Panc1 (cell line): ENCODE data around the gene MEGF8. TPM values are rescaled to one million over a fixed set of nuclear protein-coding genes. Genes with fewer than 3 reads are reported as not detected.

Experiments
- ATAC-seq: fragments of 200-7000 bp; cut with Tn5 transposase; 2 replicates; pipeline ENCODE4 v1.9.1; 2020; ENCODE audit warnings: mild to moderate bottlenecking, moderate library complexity
- BruUV-seq: library from RNA; stranded (reverse); fragments of 400-500 nt; replicated peaks from 2 replicates; lab custom pipeline; 2021; lab: Mats Ljungman, UMichigan
- CTCF ChIA-PET: fragments of 300-600 bp; sonication (Branson Sonifier 250); formaldehyde crosslinking; loops from one replicate; lab custom pipeline; 2022; ENCODE audit warnings: antibody characterized with exemption; lab: Charles Lee
- POLR2A ChIA-PET: fragments of 300-600 bp; sonication (Branson Sonifier 250); formaldehyde crosslinking; loops from one replicate; lab custom pipeline; 2022; ENCODE audit warnings: antibody characterized with exemption; lab: Charles Lee
- DNase-seq: peaks from one replicate; pipeline ENCODE4 v3.0.0-alpha.2; 2010; ENCODE audit warnings: low read depth, low spot score
- H3K27ac ChIP-seq: 2 replicates; pipeline ENCODE4 v1.5.1; 2011; ENCODE audit warnings: mild to moderate bottlenecking, low read length, inconsistent platforms
- H3K27me3 ChIP-seq: fragments of 200-500 bp; sonication (Bioruptor generic); 2 replicates; pipeline ENCODE4 v1.6.0; 2014; ENCODE audit warnings: low read length, inconsistent platforms; ENCODE audit not compliant: control insufficient read depth, insufficient read depth
- H3K36me3 ChIP-seq: fragments of 200-500 bp; sonication (Bioruptor generic); 2 replicates; pipeline ENCODE4 v1.5.1; 2014; ENCODE audit warnings: inconsistent platforms, mild to moderate bottlenecking, low read length, moderate library complexity; ENCODE audit not compliant: control insufficient read depth, insufficient read depth
- H3K4me1 ChIP-seq: 2 replicates; pipeline ENCODE4 v1.5.1; 2011; ENCODE audit warnings: inconsistent platforms, mild to moderate bottlenecking, low read length, moderate library complexity; ENCODE audit not compliant: control insufficient read depth, insufficient read depth
- H3K4me3 ChIP-seq, 2 experiments: 2 replicates each; pipeline ENCODE4 v1.5.1; 2011 to 2012; ENCODE audit warnings: low read depth in 2 of 2, low read length in 2 of 2, mild to moderate bottlenecking in 2 of 2, inconsistent platforms in 1 of 2, moderate library complexity in 1 of 2
- H3K9me3 ChIP-seq: fragments of 200-500 bp; sonication (Bioruptor generic); 2 replicates; pipeline ENCODE4 v1.5.1; 2014; ENCODE audit warnings: low read depth, mild to moderate bottlenecking, inconsistent platforms, low read length, moderate library complexity; ENCODE audit not compliant: control insufficient read depth, insufficient read depth
- POLR2AphosphoS5 ChIP-seq: IDR thresholded peaks from 2 replicates; pipeline ENCODE4 v1.6.1; 2012; ENCODE audit warnings: mild to moderate bottlenecking, low read depth, low read length, moderate library complexity
- SIN3A ChIP-seq: IDR thresholded peaks from 2 replicates; pipeline ENCODE4 v1.6.1; 2012; ENCODE audit warnings: low read depth, mild to moderate bottlenecking, low read length, moderate library complexity, borderline replicate concordance; ENCODE audit not compliant: insufficient read depth
- TCF7L2 ChIP-seq: IDR thresholded peaks from 2 replicates; pipeline ENCODE4 v1.6.1; 2011; ENCODE audit warnings: mild to moderate bottlenecking, low read depth, low read length, inconsistent platforms
- in situ Hi-C: cut with HindIII; loops from 2 replicates; pipeline ENCODE4 v1.10.0; 2016; ENCODE audit warnings: low sequenced_read_pairs, low pct_unique_long_range_greater_than_20kb
- intact Hi-C: fragments of 100-400 bp; cut with micrococcal nuclease; formaldehyde crosslinking; loops from one replicate; pipeline ENCODE4 v1.10.0; 2022; ENCODE audit not compliant: unreplicated experiment
- total RNA-seq: library from RNA; stranded (reverse); gene quantifications from one replicate; pipeline ENCODE4 v1.2.1, GENCODE V29; 2021; ENCODE audit not compliant: unreplicated experiment
- TF ChIP-seq, protein P1 (sequence below), 2 experiments: IDR thresholded peaks; 2 replicates each; pipeline ENCODE4 v1.6.1; 2011 to 2012; ENCODE audit warnings: low read depth in 2 of 2, control low read depth in 1 of 2, low read length in 1 of 2, mild to moderate bottlenecking in 1 of 2, moderate library complexity in 1 of 2; ENCODE audit not compliant: insufficient read depth in 1 of 2
- TF ChIP-seq, protein P2 (sequence below): fragments of 450-650 bp; IDR thresholded peaks from 2 replicates; pipeline ENCODE4 v1.5.1; 2017; ENCODE audit warnings: mild to moderate bottlenecking

Gene MEGF8
- total RNA-seq, 1 experiment from 2014 or later, result 14.2 TPM

- Histone ChIP-seq H3K9me3 (no peaks in the 10 kb centered on the region), H3K4me1 (peaks cover 9% of the 10 kb centered on the region), H3K36me3 (no peaks in the 10 kb centered on the region), H3K27me3 (no peaks in the 10 kb centered on the region), H3K27ac (peak overlapping the region; percentile 86), H3K4me3 (peak overlapping the region; percentile 62 to 80)
- TF ChIP-seq SIN3A, result no peak
- TF ChIP-seq, protein P1, sequence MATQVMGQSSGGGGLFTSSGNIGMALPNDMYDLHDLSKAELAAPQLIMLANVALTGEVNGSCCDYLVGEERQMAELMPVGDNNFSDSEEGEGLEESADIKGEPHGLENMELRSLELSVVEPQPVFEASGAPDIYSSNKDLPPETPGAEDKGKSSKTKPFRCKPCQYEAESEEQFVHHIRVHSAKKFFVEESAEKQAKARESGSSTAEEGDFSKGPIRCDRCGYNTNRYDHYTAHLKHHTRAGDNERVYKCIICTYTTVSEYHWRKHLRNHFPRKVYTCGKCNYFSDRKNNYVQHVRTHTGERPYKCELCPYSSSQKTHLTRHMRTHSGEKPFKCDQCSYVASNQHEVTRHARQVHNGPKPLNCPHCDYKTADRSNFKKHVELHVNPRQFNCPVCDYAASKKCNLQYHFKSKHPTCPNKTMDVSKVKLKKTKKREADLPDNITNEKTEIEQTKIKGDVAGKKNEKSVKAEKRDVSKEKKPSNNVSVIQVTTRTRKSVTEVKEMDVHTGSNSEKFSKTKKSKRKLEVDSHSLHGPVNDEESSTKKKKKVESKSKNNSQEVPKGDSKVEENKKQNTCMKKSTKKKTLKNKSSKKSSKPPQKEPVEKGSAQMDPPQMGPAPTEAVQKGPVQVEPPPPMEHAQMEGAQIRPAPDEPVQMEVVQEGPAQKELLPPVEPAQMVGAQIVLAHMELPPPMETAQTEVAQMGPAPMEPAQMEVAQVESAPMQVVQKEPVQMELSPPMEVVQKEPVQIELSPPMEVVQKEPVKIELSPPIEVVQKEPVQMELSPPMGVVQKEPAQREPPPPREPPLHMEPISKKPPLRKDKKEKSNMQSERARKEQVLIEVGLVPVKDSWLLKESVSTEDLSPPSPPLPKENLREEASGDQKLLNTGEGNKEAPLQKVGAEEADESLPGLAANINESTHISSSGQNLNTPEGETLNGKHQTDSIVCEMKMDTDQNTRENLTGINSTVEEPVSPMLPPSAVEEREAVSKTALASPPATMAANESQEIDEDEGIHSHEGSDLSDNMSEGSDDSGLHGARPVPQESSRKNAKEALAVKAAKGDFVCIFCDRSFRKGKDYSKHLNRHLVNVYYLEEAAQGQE (IDR thresholded peaks at IDR 0.05; ENCODE audit: insufficient read depth in 1 of 2, low read depth in 2 of 2, low read length in 1 of 2), result no peak
- TF ChIP-seq POLR2AphosphoS5, result peak; percentile 36; the same call in 1 of the 2 replicates
- peak; percentile 77 for TF ChIP-seq TCF7L2
- TF ChIP-seq, protein P2, sequence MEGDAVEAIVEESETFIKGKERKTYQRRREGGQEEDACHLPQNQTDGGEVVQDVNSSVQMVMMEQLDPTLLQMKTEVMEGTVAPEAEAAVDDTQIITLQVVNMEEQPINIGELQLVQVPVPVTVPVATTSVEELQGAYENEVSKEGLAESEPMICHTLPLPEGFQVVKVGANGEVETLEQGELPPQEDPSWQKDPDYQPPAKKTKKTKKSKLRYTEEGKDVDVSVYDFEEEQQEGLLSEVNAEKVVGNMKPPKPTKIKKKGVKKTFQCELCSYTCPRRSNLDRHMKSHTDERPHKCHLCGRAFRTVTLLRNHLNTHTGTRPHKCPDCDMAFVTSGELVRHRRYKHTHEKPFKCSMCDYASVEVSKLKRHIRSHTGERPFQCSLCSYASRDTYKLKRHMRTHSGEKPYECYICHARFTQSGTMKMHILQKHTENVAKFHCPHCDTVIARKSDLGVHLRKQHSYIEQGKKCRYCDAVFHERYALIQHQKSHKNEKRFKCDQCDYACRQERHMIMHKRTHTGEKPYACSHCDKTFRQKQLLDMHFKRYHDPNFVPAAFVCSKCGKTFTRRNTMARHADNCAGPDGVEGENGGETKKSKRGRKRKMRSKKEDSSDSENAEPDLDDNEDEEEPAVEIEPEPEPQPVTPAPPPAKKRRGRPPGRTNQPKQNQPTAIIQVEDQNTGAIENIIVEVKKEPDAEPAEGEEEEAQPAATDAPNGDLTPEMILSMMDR, result no peak
- CTCF ChIA-PET, result interaction anchor here (0.6 kb wide), 1 partner anchor 9 kb away, joined by 9 read pairs; no protein-coding TSS in a partner anchor
- intact Hi-C loops, result no loop called here
- in situ Hi-C loops, result no loop called here
- DNase-seq (peak; percentile 92), ATAC-seq (peak; percentile 97)
- POLR2A ChIA-PET, result interaction anchor here (0.5 kb wide), 1 partner anchor 79 kb away, joined by 8 read pairs; no protein-coding TSS in a partner anchor
- TSS peak; percentile 98 for BruUV-seq
Measured at GRCh38 chr19:42396381-42397262, 71.2 kb downstream of the MEGF8 start.

DNA sequence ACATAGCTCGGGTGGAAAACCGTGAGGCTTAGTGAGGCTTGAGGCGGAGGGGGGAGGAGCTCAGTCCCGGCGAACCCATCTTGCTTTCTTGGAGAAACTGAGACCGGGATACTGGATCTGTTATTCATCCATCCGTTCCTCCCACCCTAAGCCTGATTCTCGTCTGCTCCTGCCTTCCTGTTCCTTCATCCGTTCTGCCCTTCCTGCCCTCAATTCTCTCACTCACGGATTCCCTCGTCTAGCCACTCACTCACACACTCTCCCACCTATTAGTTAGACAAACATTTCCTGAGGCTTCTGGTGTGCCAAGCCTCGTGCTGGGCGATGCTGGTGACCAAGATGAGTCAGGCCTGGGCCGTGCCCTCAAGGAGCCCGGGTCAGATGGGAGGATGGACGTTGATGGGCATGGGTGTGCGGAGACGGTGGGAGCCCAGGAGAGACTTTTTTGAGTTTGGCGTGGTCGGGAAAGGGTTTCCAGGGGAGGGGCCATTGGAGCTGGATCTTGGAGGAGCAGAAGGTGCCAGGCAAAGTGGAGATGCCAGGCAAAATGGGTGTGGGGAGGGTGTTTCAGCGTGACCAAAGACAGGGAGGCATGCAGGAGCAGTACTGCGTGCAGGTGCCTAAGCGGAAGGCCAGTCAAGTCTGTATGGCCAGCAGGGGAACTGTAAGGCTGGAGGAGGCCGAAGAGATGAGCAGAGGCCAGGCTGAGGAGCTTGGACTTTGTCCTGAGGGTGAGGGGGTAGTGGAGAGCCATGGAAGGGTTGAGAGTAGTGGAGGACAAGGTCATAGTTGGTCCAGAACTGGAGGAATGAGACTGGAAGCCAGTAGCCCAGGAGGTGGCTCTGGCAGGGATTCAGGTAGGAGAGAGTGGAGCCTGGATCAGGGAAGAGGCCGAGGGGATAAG, 72.1 kb downstream of the MEGF8 start:
- Histone ChIP-seq H3K27me3 (no peaks in the 10 kb centered on the region), H3K9me3 (no peaks in the 10 kb centered on the region), H3K4me1 (peaks cover 9% of the 10 kb centered on the region), H3K36me3 (no peaks in the 10 kb centered on the region), H3K4me3 (peak overlapping the region; percentile 62 to 80), H3K27ac (peak overlapping the region; percentile 86)
- no peak for DNase-seq
- ChIA-PET POLR2A (interaction anchor here (0.5 kb wide), 1 partner anchor 80 kb away, joined by 8 read pairs; no protein-coding TSS in a partner anchor), CTCF (no interaction called here)
- TSS peak; percentile 82 for BruUV-seq
- TF ChIP-seq, protein P2, result no peak
- TF ChIP-seq SIN3A (no peak), POLR2AphosphoS5 (no peak), TCF7L2 (no peak)
- TF ChIP-seq, protein P1 (IDR thresholded peaks at IDR 0.05; ENCODE audit: insufficient read depth in 1 of 2, low read depth in 2 of 2, low read length in 1 of 2), result no peak
- in situ Hi-C loops, result no loop called here
- intact Hi-C loops, result no loop called here
- no peak; the same call in 1 of the 2 replicates for ATAC-seq
